GM06990 (cell line): ENCODE results near the gene ARID3A.

ENCODE experiments used
- DNase-seq: peaks from one replicate; pipeline ENCODE4 v3.0.0-alpha.2; 2011; ENCODE audit not compliant: insufficient read length; ENCODE audit errors: extremely low read depth
- H3K27me3 ChIP-seq: replicated peaks from 2 replicates; pipeline ENCODE4 v1.6.0; 2011; ENCODE audit warnings: low read length; ENCODE audit not compliant: control insufficient read depth, insufficient read depth
- H3K36me3 ChIP-seq: 2 replicates; pipeline ENCODE4 v1.5.1; 2011; ENCODE audit warnings: low read length; ENCODE audit not compliant: control insufficient read depth, insufficient read depth
- H3K4me3 ChIP-seq: replicated peaks from 2 replicates; pipeline ENCODE4 v1.5.1; 2011; ENCODE audit warnings: low read depth, mild to moderate bottlenecking, control low read depth, low read length
- TF ChIP-seq, protein P1 (sequence below): IDR thresholded peaks from 2 replicates; pipeline ENCODE4 v1.5.1; 2011; ENCODE audit warnings: low read length, control low read depth, mild to moderate bottlenecking, inconsistent platforms; ENCODE audit not compliant: insufficient read depth, poor library complexity, severe bottlenecking

The ARID3A gene

GRCh38 chr19:881385-882071 is 44.3 kb upstream of the ARID3A start:
- Histone ChIP-seq H3K4me3 (no peak overlapping the region), H3K36me3 (peaks cover 27% of the 10 kb centered on the region), H3K27me3 (no peaks in the 10 kb centered on the region)
- TF ChIP-seq, protein P1, sequence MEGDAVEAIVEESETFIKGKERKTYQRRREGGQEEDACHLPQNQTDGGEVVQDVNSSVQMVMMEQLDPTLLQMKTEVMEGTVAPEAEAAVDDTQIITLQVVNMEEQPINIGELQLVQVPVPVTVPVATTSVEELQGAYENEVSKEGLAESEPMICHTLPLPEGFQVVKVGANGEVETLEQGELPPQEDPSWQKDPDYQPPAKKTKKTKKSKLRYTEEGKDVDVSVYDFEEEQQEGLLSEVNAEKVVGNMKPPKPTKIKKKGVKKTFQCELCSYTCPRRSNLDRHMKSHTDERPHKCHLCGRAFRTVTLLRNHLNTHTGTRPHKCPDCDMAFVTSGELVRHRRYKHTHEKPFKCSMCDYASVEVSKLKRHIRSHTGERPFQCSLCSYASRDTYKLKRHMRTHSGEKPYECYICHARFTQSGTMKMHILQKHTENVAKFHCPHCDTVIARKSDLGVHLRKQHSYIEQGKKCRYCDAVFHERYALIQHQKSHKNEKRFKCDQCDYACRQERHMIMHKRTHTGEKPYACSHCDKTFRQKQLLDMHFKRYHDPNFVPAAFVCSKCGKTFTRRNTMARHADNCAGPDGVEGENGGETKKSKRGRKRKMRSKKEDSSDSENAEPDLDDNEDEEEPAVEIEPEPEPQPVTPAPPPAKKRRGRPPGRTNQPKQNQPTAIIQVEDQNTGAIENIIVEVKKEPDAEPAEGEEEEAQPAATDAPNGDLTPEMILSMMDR = no peak
- no peak for DNase-seq

DNA sequence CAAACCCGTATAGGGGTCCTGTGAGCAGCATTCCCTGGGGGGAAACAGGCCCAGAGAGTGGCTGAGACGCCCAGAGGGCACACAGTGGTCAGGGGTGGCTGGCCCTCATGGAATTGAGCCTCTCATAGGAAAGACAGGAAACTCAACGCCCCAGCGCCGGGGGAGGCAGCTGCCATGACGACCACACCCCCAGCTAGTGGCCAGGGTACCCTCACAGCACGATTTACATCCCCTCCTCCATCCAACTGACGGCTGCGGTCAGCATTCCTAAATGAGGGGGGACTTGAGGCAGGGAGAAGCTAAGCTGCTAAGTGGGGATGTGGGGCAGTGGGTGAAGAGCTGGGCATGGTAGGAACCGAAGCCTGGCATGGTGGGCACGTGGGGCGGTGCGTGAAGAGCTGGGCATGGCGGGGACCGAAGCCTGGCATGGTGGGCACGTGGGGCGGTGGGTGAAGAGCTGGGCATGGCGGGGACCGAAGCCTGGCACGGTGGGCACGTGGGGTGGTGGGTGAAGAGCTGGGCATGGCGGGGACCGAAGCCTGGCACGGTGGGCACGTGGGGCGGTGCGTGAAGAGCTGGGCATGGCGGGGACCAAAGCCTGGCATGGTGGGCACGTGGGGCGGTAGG is 42.9 kb upstream of the ARID3A start:
- peaks cover 27% of the 10 kb centered on the region for H3K36me3 ChIP-seq
- TF ChIP-seq, protein P1 = no peak
- no peak overlapping the region for H3K4me3 ChIP-seq
- DNase-seq = no peak
- H3K27me3 ChIP-seq = no peaks in the 10 kb centered on the region

- peaks cover 29% of the 10 kb centered on the region for H3K36me3 ChIP-seq
- H3K27me3 ChIP-seq = no peaks in the 10 kb centered on the region
- no peak for DNase-seq
- H3K4me3 ChIP-seq = no peak overlapping the region
- TF ChIP-seq, protein P1 = no peak
Measured at GRCh38 chr19:883661-884211, 42.1 kb upstream of the ARID3A start.

DNA sequence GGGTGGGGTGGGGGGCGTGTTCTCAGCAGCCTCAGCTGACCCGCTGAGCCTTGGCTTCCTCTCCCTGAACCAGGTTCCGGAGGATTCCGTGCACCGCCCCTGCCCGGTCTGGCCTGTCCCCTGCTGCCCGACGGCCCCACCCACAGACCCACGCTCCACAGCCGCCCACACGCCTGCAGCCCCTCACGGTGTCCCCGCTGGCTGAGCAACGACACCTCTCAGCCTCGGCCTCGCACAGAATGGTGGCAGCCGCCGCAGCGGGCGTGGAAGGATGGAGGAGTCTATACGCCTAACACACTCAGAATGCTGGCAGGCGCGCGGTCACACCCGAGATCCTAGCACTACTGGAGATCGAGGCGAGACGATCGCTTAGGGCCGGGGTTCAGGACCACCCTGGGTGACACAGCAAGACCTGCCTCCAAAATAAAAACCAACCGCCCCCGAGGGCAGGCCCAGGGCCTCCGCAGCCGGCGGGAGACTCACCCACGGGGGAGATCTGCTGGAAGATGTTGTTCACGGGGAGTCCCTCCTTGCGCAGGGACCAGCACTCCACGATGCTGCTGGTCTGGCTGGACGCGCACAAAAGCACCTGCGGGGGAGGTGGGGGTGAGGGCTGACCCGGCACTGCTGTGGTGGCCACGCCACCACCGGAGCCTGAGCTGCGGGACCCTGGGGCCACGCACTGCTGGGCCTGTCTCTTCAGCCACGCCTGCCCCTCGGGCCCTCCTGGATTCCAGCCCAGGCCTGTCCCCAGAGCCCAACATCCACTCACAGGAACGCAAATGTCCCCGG is 41.2 kb upstream of the ARID3A start:
- Histone ChIP-seq H3K36me3 (peaks cover 30% of the 10 kb centered on the region), H3K4me3 (no peak overlapping the region), H3K27me3 (no peaks in the 10 kb centered on the region)
- TF ChIP-seq, protein P1 = no peak
- DNase-seq = no peak

GRCh38 chr19:885536-886224 is 40.2 kb upstream of the ARID3A start:
- TF ChIP-seq, protein P1 = no peak
- peaks cover 35% of the 10 kb centered on the region for H3K36me3 ChIP-seq
- no peaks in the 10 kb centered on the region for H3K27me3 ChIP-seq
- no peak overlapping the region for H3K4me3 ChIP-seq
- DNase-seq = no peak
